HEK293T (cell line): Measurements from ENCODE around the gene GARNL3.

ENCODE experiments used
- FOXA1 ChIP-seq: fragments of 450-650 bp; IDR thresholded peaks from 2 replicates; pipeline ENCODE4 v1.6.1; 2016; ENCODE audit warnings: mild to moderate bottlenecking
- SUZ12 ChIP-seq: fragments of 450-650 bp; IDR thresholded peaks from 2 replicates; pipeline ENCODE4 v1.6.1; 2016; ENCODE audit warnings: mild to moderate bottlenecking

- TF ChIP-seq FOXA1 = no peak
- no peak for TF ChIP-seq SUZ12
Measured at GRCh38 chr9:127307802-127308201, 43.2 kb downstream of the GARNL3 start.
